MM.1S (cell line): ENCODE results near the gene LITAF.

Source experiments
- DNase-seq: peaks from one replicate; pipeline ENCODE4 v3.0.0-alpha.2; 2015
- H2AFZ ChIP-seq: fragments of 300-600 bp; sonication (generic); 2 replicates; pipeline ENCODE4 v1.6.0; 2016; ENCODE audit warnings: antibody characterized with exemption, low read length
- H3F3A ChIP-seq: fragments of 300-600 bp; sonication (generic); 2 replicates; pipeline ENCODE4 v1.6.1; 2016; ENCODE audit warnings: mild to moderate bottlenecking, antibody characterized with exemption, low read length, moderate library complexity, mixed read lengths; ENCODE audit not compliant: insufficient read depth
- H3K27ac ChIP-seq: fragments of 300-600 bp; sonication (generic); 2 replicates; pipeline ENCODE4 v1.5.1; 2016; ENCODE audit warnings: mild to moderate bottlenecking, low read length
- H3K27me3 ChIP-seq: fragments of 300-600 bp; sonication (generic); replicated peaks from 2 replicates; pipeline ENCODE4 v1.6.0; 2016; ENCODE audit warnings: low read length; ENCODE audit not compliant: insufficient read depth
- H3K36me3 ChIP-seq: fragments of 300-600 bp; sonication (generic); replicated peaks from 2 replicates; pipeline ENCODE4 v1.6.1; 2016; ENCODE audit warnings: mild to moderate bottlenecking, low read length, mixed read lengths; ENCODE audit not compliant: insufficient read depth
- H3K4me1 ChIP-seq: fragments of 300-600 bp; sonication (generic); 2 replicates; pipeline ENCODE4 v1.6.1; 2016; ENCODE audit warnings: low read length, mixed read lengths
- H3K4me2 ChIP-seq: fragments of 300-600 bp; sonication (generic); 2 replicates; pipeline ENCODE4 v1.6.0; 2016; ENCODE audit warnings: low read depth, low read length
- H3K4me3 ChIP-seq: fragments of 300-600 bp; sonication (generic); 2 replicates; pipeline ENCODE4 v1.5.1; 2016; ENCODE audit warnings: low read length, mixed read lengths
- H3K79me2 ChIP-seq: fragments of 300-600 bp; sonication (generic); 2 replicates; pipeline ENCODE4 v1.6.1; 2016; ENCODE audit warnings: mixed run types, low read length, mixed read lengths
- H3K9ac ChIP-seq: fragments of 300-600 bp; sonication (generic); 2 replicates; pipeline ENCODE4 v1.6.1; 2016; ENCODE audit warnings: low read length, mixed read lengths
- H3K9me2 ChIP-seq: fragments of 300-600 bp; sonication (generic); replicated peaks from 2 replicates; pipeline ENCODE4 v1.6.1; 2016; ENCODE audit warnings: mild to moderate bottlenecking, low read length, mixed read lengths; ENCODE audit not compliant: insufficient read depth
- H3K9me3 ChIP-seq: fragments of 300-600 bp; sonication (generic); replicated peaks from 2 replicates; pipeline ENCODE4 v1.6.1; 2016; ENCODE audit warnings: mild to moderate bottlenecking, low read length, mixed read lengths; ENCODE audit not compliant: insufficient read depth
- H4K20me1 ChIP-seq: fragments of 300-600 bp; sonication (generic); 2 replicates; pipeline ENCODE4 v1.6.1; 2016; ENCODE audit warnings: mild to moderate bottlenecking, low read length, moderate library complexity, mixed read lengths; ENCODE audit not compliant: insufficient read depth
- CTCF ChIP-seq: fragments of 300-600 bp; sonication (generic); IDR thresholded peaks from 2 replicates; pipeline ENCODE4 v1.5.1; 2016; ENCODE audit warnings: antibody characterized with exemption, low read length, mixed read lengths
- EZH2 ChIP-seq: fragments of 300-600 bp; sonication (generic); optimal IDR thresholded peaks from 2 replicates; pipeline ENCODE3; 2017; ENCODE audit warnings: low read depth, mild to moderate bottlenecking, antibody characterized with exemption, low read length, mixed read lengths
- EZH2phosphoT487 ChIP-seq: fragments of 300-600 bp; sonication (generic); IDR thresholded peaks from 2 replicates; pipeline ENCODE4 v1.6.1; 2018; ENCODE audit warnings: antibody characterized with exemption, low read length

LITAF gene

GRCh38 chr16:11576427-11577289 is 10.1 kb downstream of the LITAF start:
- H3K9ac ChIP-seq, result peak overlapping the region; percentile 64; the same call in 1 of the 2 replicates
- peak overlapping the region; percentile 92 for H3K27ac ChIP-seq
- H3K27me3 ChIP-seq, result no peaks in the 10 kb centered on the region
- no peak overlapping the region for H2AFZ ChIP-seq
- TF ChIP-seq CTCF, result no peak
- no peak for TF ChIP-seq EZH2
- no peak for TF ChIP-seq EZH2phosphoT487
- H3K36me3 ChIP-seq, result 0 out of 2 replicates have a peak, but pooled peaks cover 2% of the 10 kb centered on the region
- H3F3A ChIP-seq, result peaks cover 24% of the 10 kb centered on the region
- H3K4me1 ChIP-seq, result peaks cover 42% of the 10 kb centered on the region
- peaks cover 5% of the 10 kb centered on the region; the same call in 1 of the 2 replicates for H4K20me1 ChIP-seq
- peak; percentile 45 for DNase-seq
- H3K4me2 ChIP-seq, result peak overlapping the region; percentile 54
- H3K79me2 ChIP-seq, result peaks cover 98% of the 10 kb centered on the region
- no peak overlapping the region; the same call in 1 of the 2 replicates for H3K4me3 ChIP-seq
- no peaks in the 10 kb centered on the region for H3K9me3 ChIP-seq
- no peaks in the 10 kb centered on the region for H3K9me2 ChIP-seq

GRCh38 chr16:11575223-11575589 is 11.5 kb downstream of the LITAF start:
- peaks cover 98% of the 10 kb centered on the region for H3K79me2 ChIP-seq
- H3K9ac ChIP-seq, result peak overlapping the region; percentile 15; the same call in 1 of the 2 replicates
- H3K9me2 ChIP-seq, result no peaks in the 10 kb centered on the region
- H3K27me3 ChIP-seq, result no peaks in the 10 kb centered on the region
- H4K20me1 ChIP-seq, result peaks cover 5% of the 10 kb centered on the region; the same call in 1 of the 2 replicates
- peaks cover 32% of the 10 kb centered on the region for H3K4me1 ChIP-seq
- peaks cover 24% of the 10 kb centered on the region for H3F3A ChIP-seq
- H3K9me3 ChIP-seq, result no peaks in the 10 kb centered on the region
- no peak for DNase-seq
- H3K4me3 ChIP-seq, result peak overlapping the region; percentile 41
- no peaks in the 10 kb centered on the region for H3K36me3 ChIP-seq
- peak overlapping the region; percentile 82 for H3K4me2 ChIP-seq
- no peak overlapping the region for H2AFZ ChIP-seq
- peak overlapping the region; percentile 92; the same call in 1 of the 2 replicates for H3K27ac ChIP-seq
- no peak for TF ChIP-seq EZH2
- TF ChIP-seq EZH2phosphoT487, result no peak
- TF ChIP-seq CTCF, result no peak

- Histone ChIP-seq H3K36me3 (no peaks in the 10 kb centered on the region), H4K20me1 (peaks cover 5% of the 10 kb centered on the region; the same call in 1 of the 2 replicates), H2AFZ (no peak overlapping the region), H3K79me2 (peaks cover 100% of the 10 kb centered on the region), H3K4me3 (no peak overlapping the region), H3K9me3 (no peaks in the 10 kb centered on the region), H3K27me3 (no peaks in the 10 kb centered on the region), H3K9me2 (no peaks in the 10 kb centered on the region), H3K9ac (no peak overlapping the region), H3K27ac (no peak overlapping the region), H3K4me2 (no peak overlapping the region), H3K4me1 (peaks cover 21% of the 10 kb centered on the region), H3F3A (peaks cover 19% of the 10 kb centered on the region)
- TF ChIP-seq CTCF (no peak), EZH2phosphoT487 (no peak), EZH2 (no peak)
- no peak for DNase-seq
Observed at GRCh38 chr16:11572301-11572995, 14.3 kb downstream of the LITAF start.
